A204.1 (cell line): Measurements from ENCODE around the gene RFPL3.
"Not testable (repeated sequence)": the region's sequence is repeated elsewhere in the genome, so short reads cannot be mapped to it uniquely, and the experiment has no call there.

ENCODE experiments used
- FAIRE-seq: peaks from 2 replicates; lab custom pipeline; 2012; peaks lifted over from hg19 to GRCh38; lab: Jason Lieb, UNC

The RFPL3 gene

DNA sequence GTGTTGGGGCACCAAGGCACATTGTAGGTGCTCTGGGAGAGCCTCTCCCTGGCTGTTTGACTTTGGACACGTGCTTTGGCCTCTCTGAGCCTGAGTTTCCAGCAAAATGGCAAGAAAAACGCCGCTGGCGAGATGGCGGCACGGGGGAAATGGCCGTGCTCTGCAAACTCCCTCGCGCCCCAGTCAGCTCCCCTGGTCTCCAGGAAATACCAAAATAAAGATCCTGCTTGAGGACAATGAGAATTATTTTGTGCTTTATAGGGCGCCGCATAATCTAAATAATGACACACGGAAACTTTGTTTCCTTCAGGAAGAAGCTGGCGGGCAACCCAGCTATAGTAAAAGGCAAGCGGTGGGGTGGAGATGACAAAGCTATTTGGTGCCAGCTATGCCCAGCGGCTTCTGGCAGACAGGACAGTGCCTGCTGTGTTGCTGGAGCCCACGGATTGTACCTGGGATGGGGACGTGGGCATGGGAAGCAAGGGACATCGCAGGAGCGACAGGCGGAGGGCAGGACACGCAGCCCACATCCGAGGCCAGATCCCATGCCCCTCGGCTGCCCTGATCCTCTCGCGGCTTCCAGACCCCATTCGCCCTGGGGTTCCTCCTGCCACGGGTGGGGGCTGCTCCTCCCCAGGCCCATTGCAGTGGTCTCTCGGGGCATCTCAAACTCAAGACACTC, 26.3 kb upstream of the RFPL3 start:
- FAIRE-seq: no peak

DNA sequence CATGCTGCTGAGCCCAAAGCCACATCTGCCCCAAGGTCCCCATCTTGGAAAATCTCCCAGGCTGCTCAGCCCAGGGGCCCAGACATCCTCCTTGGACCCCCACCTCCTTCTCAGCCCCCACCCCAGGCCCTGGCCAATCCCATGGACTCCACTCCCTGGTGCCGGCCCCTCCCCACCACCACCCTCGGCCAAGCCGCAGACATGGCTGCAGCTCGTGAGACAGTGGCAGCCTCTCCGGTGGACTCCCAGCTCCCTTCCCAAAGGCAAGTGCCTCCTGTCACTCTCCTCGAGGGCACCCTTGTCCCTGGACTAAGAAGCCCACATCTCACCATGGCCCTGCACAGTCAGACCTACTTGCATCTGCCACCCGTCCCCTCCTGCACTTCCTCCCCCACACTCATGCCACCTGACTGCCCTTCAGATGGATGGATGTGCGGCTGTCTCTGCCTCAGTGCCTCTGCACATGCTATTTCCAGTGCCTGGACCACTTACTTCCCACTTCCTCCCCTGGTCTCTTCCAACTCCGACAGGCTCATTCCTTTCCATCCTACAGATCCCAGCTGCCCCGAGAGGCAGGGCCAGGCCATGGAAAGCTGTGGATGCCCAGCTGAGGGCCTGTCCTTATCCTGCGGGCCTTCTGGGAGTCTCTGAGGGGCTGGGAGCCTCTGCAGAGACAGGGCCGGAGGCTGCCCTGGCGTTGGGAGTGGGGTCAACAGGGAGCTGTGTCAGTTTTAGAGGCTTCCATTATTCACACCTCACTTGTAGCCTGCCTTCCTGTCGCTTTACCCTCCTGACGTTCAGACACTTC, 25.5 kb upstream of the RFPL3 start:
- FAIRE-seq: no peak

DNA sequence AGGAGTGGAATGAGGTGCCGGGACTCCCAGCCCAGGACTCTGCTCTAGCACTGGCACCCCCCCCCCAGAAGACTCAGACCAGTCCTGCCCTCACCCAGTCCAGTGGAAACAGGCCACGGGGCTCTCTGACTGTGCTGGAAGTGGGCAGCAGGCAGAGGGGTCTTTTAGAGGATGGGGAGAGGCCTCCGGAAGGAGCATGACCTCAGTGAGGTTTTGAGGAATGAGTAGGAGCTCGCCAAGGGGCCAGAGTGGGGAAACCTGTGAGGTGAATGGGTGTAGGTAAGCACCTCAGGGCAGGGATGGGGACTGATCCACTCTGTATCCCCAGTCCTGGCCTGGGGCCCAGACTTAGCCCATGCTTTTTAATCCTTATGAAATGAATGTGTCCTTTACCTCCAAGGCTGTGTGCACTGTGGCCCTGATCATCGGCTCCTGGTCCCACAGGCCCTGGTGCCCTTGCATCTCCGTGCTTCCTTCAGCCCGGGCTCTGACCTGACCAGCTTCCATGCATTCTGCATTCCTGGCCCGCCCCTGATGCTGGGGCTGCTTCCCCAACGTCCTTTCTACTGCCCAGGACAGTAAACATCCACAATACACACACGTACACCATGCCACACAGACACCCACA, 24.4 kb upstream of the RFPL3 start:
- no peak for FAIRE-seq

DNA sequence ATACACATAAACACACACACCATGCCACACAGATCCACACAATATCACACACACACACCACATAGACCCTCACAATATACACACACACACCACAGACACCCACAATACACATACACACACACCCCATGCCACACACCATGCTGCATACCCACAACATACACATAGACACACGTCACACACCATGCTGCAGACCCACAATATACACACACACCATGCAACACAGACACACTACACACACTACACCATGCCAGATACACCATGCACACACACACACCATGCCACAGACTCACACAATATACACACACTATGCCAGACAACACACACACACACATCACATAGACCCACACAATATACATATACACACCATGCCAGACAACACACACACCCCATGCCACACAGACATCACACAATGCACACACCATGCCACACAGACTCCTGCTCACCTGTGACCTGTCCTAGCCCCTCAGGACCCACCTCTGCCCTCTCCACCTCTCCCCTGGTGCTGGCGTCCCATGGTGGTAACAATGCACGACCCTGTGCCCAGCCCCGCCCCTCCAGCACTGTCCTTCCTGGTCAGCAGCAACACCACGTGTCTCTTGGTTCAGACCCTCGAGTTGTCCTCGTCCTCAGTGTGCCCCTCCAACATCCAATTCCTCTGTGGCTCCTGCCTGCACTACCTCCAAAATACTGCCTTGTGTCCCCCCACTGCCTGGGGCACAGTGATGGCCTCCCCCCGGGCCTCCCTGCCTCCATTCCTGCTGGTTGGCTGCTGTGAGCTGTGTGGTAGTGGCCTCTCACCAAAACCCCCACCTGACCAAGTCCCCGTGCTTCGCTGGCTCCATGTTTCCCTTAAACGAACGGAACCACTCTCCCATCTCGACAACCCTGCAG, 23.7 kb upstream of the RFPL3 start:
- FAIRE-seq: no peak

DNA sequence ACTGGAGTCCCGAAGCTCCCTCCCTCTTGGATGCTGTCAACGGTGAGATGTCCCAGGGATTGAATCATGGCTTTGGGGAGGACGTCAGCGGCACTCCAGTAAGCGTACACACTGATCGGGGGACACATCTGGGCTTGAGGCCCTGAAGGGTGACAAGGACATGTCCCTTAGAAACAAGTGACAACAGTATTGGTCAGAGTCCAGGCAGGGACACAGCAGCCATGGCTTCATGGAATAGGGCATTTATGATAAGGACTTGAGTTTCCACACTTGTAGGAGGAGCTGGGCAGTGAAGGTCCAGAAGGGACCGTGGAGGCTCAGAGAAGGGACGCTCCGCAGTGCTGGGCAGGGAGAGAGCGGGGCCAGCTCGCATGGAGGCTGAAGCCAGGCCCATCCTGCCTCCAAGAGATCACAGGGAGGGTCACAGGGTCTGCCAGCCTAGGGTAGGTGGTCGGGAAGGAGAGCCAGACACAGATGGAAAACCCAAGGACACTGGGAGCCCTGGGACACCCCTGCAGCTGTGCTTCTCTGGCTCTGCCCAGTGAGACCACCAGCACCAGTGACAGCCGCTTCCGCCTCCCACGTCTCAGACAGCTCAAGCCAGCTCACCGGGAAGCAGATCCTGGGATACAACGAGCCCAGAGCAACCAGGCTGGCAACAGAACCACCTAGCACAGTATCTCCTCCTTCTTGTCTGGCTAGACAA, 22.9 kb upstream of the RFPL3 start:
- no peak for FAIRE-seq

DNA sequence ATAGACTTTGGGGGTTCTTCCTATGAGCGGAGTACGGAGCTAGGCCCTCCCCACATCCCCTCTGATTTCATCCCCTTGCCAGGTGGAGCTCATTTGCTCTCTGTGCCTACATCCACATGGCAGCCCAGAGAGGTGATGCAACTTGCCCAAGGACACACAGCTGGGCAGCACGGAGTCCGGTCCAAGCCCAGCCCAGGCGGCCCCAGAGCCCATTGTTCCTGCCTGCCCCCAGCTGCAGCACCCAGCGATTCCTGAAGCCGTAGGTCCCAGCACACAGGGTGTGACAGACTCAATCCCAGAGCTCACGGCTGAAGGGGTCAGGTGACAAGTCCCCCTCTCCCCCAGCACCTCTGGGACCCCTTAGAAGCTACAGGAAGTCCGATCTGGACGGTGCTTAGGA, 22.2 kb upstream of the RFPL3 start:
- no peak for FAIRE-seq

DNA sequence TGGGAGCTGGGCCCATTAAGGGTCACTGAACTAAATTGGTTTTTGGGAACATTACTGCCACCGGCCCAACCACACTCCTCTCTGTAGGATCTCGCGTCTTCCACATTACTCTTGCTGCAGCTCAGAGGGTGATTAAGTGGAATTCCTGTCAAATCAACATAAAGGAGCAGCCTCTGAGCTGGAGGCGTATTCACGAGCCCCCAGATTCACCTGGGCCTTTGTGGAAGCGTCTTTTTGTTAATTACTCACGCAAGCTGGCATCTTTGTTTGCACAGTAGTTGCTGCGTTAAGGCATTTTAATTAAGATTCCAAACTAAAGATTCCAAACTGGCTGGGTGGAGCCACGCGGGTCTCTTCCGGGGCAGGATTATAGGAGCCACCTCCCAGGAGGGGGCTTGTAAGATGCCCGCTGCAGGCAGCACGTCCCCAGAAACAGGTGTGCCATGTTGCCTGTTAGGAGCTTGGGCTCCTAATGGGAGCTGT, 21.5 kb upstream of the RFPL3 start:
- FAIRE-seq: no peak

DNA sequence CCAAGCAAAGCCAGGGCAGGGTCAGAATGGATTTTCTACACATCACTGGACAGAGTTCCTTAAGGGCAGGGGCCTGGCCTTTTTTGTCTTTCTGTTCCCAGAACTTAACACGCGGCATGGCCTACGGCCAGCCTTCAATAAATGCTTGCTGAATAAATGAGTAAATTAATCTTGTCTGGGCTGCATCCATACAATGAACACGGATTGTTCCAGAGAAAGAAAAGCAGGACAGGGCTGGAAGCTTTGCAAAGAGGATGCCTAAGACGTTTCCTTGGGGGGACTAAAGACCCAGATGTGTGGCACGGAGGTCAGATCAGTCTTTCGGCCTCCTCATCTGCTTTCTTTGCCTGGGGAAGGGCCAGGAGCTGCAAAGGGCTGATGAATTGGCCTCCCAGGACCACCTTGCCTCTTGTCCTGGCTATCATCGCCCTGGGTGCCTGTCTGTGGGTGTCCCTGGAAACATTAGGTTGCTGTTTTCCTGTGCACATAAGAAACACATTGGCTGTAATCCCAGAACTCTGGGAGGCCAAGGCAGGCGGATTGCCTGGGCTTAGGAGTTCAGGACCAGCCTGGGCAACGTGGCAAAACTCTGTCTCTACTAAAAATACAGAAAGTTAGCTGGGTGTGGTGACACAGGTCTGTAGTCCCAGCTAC, 20.8 kb upstream of the RFPL3 start:
- no peak for FAIRE-seq

DNA sequence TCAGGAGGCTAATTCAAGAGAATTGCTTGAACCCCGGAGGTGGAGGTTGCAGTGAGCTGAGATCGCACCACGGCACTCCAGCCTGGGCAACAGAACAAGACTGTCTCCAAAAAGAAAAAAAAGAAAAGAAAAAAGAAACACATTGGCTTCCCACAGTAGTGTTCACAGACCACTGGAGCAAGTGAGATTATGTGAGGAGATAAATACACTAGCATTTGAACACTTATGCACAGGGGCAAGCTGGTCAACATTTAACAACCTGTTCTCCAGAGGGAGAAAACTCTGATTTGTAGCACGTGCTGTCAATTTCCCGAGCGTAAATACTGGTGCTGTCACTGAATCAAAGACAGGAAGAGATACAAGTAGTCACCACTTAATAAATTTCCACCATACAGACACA, 20.2 kb upstream of the RFPL3 start:
- not testable (repeated sequence) for FAIRE-seq

DNA sequence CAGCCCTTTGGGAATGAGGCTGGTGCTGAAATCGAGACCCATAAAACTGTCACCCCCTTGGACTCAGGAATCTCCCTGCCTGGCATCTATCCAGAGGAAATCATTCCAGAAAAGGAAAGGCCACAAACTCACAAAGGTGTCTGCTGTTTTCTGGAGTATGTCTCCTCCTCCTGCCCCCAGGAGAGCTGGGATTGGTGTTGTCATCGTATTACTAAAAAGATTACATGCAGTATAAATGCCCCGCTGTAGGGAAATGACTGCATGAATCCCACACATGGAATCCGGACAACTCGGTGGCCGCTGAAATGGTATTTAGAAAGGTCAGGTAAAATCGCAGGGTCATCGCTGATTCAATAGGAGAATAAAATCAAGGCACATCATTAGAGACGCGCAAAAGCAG, 18.9 kb upstream of the RFPL3 start:
- no peak for FAIRE-seq

DNA sequence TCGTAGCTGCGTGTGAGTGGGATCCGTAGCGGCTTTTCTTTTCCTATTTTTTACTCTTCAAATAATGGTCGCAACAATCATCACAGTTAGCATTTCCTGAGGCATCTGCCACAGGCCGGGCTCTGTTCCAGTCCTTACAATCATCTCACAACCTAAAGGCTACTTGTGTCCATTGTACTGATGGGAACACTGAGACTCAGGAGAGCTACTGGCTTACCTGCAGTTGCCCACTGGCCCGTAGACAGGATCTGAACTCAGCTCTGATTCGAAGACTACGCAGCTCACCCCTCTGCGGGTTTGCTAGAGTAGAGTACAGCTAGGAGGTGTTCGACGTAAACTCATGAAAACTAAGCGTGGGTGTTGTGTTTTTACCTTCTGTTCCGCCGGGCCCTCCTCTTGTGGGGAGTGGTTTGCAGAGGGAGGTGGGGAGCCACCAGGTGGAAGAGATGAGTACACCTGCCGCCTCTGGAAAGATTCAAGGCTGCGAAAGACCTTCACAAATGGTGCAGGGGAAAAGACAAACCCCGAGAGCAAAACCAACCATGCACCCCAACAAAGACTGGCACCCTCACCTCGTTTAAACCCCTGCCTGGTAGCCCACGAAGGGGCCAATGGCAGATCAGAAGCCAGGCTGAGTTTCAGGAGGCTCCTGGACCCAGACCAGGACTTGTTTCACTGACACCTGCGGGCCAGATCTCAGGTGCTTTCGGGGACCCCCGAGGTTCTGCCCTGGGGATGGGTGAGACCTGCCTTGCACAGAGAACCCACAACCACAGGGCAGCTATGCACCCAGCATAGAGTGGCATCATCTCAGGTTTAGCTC, 18.3 kb upstream of the RFPL3 start:
- FAIRE-seq: no peak

DNA sequence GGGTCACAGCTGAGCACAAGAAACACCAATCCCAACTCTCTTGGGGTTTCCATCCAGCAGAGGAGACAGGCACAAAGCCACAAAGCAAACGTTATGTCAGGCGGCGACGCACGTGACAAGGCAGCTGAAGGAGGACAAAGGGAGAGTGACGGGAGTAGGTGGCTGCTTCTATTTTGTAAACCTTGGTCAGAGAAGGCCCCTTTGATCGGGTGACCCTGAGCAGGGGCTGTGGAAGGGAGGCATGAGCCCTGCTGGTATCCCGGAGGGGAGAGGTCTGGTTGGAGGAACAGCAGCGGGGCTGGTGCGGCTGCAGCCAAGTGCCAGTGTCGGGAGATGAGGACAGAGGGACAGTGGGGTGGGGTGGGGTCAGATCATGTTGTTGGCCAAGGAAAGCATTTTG, 17.3 kb upstream of the RFPL3 start:
- FAIRE-seq: no peak

DNA sequence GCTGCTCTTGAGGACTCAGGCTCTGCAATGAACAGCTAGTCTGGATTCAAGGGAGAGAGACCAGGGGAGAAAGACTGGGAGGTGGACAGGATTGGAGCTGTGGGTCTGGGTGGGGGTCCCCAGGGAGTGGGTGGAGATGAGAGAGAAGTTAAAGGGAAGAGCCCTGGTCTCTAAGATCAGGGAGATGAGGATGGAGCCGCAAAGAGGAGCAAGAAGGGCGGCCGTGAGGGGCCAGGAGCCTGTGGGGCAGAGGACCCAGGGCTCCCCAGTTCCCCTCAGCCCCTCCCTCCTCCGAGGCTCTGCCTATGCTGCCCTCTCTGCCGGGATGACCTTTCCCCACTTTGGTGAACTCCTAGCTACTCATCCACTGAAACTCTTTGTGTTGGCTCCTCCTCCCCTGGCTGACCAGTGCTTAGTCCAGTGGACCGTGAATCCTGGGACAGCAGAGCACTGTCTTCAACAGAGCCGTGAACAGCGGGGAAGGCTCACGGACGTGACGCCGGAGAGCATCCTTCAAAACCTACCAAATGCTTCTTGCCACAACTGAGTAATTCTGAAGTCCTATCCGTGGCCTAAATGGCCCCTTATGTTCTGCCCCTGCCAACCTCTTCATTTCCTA, 16.4 kb upstream of the RFPL3 start:
- no peak for FAIRE-seq

DNA sequence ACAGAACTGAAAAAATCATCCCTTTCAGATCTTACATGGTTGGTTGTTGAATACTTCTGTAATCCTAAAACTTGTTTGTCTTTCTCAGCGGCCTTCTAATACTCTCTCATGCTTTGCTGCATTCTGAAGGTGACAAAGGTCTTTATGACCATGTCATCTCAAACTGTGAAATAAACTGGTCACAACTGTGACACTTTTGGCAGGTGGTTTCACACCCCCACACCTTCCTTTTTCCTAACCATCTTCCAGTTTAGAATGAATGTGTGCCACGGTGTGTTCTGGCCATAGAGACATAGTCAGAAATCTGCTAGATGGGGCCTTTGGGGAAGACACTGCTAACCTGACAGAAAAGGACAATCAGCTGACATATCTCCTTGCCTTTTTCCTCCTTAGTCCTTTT, 14.7 kb upstream of the RFPL3 start:
- FAIRE-seq: no peak

DNA sequence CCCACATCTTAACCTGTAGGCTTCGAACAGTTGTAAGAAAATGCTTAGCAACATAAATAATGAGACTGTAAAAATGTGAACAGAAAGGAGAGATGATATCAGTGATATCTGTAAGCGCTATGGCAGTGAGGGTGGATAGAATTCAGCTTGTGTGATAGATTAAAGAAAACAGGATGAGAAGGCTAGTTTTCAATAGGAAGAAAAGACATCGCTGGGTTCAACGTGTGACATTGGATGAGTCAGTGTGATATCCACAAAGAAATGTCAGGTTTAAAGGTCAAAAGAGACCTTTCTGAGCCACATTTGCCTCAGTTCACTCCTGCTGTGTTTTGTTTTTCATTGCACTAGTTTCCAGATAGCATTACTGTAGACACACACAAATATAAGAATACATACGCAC, 13.7 kb upstream of the RFPL3 start:
- no peak for FAIRE-seq

DNA sequence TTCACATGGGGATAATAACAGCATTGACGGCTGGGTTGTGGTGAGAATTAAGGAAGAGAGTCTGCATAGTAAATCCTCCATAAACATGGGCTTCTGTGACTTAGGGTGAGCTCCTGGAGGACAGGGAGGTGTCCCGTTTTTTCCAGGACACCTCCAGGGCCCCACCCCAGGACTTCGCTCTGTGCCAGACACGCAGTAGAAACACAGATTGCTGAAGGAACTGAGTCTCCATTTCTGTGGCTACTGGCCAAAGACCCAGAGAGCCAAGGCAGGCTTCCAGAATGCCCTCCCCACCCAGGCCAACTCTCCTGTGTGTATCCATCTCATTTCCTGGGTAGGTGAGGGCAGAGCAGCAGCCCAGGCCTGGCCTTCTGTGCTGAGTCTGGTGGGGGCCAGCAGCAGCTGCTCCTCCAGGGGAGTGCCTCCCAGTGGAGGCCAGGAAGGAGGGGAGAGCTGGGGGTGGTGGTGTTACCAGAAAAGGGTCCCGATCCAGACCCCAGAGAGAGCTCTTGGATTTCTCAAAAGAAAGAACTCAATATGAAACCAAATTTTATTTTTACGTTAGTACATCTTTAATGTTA, 9.5 kb upstream of the RFPL3 start:
- FAIRE-seq: no peak

DNA sequence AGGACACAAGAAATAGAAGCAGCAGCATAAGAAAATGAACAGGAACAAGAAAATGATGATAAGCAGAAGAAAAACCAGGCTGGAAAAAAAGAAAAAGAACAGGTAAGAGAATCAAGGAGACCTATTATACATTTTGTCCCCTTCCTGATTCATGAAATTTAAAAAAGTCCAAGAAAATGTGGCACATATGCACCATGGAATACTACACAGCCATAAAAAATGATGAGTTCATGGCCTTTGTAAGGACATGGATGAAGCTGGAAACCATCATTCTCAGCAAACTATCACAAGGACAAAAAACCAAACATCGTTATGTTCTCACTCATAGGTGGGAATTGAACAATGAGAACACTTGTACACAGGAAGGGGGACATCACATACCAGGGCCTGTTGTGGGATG, 5.8 kb upstream of the RFPL3 start:
- not testable (repeated sequence) for FAIRE-seq

DNA sequence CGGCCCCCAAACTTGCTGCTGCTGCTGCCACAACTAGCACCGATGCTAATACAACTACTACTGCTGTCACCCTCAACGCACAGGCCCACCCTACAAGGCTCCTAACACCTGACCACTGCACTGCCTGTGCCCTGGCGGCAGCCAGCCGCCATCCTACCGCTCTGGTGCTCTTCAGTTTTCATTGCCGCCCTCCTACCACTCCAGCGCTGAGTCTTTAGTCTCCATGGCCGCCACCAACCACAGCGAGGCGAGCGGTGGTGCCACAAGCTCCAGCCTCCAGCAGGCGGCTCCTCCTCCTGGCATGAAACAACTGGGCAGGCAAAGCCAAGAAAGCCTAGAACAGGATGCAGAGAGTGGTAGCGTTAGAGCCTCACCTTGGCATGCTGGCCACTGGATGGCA, 5.0 kb upstream of the RFPL3 start:
- FAIRE-seq: no peak

DNA sequence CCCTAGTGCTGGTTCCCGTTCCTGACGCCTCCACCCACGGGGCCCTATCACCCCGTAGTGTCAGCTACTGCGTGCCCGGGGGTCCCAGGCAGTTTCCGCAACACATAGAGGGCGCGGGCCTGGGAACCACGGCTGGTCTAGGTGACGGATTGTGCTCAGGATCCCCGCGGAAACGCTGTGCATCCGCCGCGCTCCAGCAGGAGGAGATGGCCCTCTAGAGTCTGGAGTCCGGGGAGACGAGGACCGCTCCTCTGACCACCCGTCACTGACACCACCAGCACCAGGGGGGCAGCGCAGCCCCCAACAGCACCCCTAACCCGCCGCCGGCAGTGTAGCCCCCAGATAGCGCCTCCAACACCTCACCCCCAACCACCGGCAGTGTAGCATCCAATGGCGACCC, 4.4 kb upstream of the RFPL3 start:
- FAIRE-seq: no peak

DNA sequence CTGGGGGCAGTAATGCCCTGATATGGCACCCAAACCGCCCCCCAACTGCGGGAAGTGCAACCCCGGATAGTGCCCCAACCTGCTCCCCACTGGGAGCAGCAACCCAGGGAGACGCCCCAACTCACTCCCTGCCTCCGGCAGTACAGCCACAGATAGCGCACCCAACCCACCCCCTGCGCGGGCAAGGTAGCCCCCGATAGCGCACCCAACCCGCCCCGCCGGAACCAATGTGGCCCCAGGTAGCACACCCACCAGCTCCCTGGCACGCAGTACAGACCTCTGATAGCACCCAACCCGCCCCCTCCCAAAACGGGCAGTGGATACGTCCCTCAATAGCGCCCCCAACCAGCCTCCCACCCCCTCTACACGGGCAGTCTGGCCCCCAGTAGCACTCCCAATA, 3.8 kb upstream of the RFPL3 start:
- no peak for FAIRE-seq
